Putamen (tissue), 1 donor: ENCODE measurements around the gene ATG13.
A peak's percentile ranks its signal among the peaks of the same experiment; 100 is the strongest.

Source experiments
- DNase-seq: peaks from one replicate; pipeline ENCODE4 v3.0.0-alpha.2; 2016; ENCODE audit warnings: low spot score

The ATG13 gene

DNA sequence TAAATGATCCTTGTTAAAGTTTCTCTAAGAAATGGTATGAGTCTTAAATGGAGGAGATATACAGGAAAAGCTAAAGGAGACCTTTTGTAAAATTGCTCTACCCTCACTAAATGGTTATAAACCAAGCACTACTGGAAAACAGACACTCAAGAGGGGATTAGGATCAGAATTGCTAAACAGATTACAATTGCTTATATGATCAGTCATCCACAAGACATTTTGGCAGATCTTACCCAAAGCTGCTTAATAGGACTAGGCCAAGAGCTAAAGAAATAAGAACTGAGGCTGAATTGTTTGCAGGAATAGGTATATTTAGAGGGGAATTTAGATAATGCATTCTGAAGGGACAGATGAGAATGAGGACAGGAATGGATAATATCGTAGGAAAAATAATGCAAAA, 9.8 kb upstream of the ATG13 start:
- DNase-seq, result no peak

DNA sequence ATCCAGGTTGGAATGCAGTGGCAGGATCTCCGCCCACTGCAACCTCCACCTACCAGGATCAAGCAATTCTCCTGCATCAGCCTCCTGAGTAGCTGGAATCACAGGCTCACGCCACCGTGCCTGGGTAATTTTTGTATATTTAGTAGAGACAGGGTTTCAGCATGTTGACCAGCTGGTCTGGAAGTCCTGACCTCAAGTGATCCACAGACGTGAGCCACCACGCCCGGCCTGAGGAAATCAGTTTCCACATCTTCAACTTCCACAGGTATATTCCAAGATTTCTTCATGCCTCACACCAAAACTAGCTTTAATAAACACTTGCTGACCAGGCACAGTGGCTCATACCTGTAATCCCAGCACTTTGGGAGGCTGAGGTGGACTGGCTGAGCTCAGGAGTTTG, 8.0 kb upstream of the ATG13 start:
- DNase-seq, result no peak

DNA sequence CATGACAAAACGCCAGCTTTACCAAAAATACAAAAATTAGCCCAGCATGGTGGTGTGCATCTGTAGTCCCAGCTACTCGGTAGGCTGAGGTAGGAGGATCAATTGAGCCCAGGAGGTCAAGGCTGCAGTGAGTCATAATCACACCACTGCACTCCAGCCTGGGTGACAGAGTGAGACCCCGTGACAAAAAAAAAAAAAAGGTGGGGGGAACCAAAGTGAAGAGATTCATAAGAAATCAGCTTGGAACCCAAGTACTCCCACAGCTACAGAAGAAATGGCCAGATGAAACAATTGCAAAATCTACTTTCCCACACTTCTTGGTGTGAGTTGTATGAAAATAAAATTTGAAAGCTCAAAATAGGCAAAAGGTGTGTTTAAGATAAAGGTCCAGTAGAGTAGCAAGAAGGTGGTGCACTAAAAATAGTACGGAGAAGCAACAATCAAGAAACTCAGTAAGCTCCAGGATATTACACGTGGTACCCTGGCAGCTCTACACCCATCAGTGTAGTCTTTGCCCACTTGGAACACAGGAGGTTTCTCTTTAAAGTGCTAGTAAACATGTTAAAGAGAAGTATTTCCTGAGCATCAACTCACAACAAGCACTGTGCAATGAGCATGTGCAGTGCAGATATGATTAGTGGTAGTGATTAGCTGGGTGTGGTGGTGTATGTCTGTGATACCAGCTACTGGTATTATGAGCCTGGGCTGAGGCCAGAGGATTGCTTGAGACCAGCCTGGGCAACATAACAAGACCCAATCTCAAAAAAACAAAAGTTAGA, 5.6 kb upstream of the ATG13 start:
- no peak for DNase-seq

DNA sequence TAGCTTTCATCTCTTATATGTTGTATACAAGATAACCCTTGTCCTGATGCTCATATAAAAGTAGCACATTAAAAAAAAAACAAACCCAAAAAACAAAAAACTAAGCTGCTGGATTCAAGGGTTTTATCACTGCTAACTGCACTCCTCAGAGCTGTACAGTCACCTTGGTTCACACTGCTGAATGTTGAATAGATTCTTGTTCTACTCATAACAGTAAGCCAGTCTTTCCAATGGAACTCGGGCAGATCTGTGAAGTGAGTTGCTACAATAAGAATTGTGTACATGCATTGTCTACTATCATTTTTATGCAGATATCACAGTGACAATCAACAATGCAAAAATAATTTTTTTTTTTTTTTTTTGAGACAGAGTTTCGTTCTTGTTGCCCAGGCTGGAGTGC, 5.0 kb upstream of the ATG13 start:
- peak; percentile 70 for DNase-seq

DNA sequence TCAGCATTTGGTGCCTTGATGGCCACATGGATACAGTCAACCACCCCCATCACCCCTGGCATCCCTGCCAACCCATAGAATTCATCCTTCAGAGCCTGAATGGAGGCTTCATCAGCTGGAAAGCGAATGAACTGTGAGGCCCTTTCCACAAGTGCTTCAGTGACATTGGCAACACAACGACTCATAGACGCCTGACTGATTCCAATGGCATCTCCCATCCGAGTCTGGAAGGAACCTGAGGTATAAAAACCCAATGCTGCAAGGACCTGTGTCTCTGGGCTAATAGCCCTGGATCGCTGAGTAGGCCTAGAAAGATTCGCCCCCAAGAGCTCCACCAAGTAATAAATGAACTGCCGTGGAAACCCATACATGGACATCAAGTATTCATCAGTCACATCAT, 1.6 kb upstream of the ATG13 start:
- no peak for DNase-seq

DNA sequence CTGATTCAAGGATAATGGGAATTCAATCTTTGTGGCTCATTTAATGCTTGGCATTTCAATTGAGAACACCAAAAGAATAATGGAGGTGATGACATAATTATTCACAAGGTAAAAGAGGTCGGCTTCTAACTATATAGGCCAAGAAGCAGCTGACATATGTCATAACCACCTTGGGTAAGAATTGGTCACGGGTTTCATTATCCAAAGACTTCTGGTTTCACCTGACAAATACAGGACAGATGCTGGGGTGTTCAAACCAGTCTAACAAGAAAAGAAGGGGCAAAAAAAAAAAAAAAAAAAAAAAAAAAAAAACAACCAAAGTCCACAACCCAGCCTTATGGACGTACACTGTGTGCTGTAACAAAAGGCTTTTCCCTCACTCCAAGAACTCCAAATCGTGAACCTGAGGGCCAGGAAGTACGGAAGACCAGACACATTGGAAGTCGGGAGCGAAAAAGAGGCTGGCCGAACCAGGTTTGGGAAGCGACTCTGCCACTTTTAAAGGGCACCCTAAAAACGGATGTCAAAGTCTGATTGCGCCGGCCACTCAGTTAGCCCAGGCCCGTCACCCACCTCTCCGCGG, 711 bp upstream of the ATG13 start:
- no peak for DNase-seq

DNA sequence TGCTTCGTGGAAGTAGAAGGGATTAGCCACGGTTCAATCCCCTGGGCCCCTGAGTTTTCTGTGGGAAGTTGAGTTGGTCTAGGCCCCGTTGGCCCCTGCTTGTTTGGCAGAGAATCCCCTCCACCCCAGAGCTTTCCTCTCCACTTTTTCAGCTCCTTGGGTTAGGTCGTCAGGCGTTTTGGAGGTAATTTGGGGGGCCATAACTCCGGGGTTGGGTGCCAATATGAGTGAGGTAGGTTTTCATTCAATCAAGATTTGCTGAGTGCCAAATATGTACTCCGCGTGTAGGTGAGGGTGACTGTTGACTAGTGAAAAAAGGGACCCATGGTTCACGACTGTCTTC, 590 bp downstream of the ATG13 start:
- no peak for DNase-seq

DNA sequence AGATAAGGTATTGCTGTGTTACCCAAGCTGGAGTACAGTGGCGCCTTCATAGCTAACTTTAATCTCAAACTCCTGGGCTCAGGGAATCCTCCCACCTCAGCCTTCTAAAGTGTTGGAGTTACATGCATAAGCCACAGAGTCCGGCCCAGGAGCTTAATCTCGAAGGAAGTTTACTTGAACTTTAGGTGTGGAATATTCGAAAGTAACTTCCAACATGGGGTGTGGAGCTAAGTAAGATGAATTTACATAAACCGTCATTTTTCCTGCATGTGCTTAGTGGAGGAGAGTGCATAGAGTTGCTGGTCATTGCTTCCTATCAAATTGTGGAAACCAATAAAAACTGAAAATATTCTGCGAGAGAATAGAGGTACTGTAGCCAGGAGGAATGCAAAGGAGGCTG, 1.5 kb downstream of the ATG13 start:
- DNase-seq, result no peak

DNA sequence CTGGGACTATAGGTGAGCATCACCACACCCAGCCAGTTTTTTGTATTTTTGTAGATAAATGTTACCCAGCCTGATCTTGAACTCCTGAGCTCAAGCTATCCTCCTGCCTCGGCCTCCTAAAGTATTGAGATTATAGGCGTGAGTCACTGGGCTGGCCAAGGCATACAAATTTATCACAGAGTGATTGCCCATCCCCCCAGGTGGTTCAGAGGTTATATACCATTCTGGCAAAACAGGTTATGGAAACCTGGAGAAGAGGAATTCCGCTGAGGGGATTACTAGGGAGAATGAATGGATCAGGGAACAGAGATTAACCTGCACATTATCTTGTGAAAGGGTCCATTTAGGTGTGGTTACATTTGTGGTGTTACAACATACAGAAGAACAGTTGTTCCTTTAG, 8.1 kb downstream of the ATG13 start:
- no peak for DNase-seq

DNA sequence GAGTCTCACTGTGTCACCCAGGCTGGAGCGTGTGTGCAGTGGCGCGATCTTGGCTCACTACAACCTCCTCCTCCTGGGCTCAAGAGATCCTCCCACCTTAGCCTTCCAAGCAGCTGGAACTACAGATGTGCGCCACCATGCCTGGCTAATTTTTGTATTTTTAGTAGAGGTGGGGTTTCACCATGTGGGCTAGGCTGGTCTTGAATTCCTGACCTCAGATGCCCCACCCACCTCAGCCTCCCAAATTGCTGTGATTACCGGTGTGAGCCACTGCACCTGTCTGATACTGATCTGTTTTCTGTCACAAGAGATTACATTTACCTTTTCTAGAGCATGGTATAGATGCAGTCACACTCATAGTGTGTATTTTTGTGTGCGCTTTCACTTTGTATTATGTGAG, 11.6 kb downstream of the ATG13 start:
- no peak for DNase-seq

DNA sequence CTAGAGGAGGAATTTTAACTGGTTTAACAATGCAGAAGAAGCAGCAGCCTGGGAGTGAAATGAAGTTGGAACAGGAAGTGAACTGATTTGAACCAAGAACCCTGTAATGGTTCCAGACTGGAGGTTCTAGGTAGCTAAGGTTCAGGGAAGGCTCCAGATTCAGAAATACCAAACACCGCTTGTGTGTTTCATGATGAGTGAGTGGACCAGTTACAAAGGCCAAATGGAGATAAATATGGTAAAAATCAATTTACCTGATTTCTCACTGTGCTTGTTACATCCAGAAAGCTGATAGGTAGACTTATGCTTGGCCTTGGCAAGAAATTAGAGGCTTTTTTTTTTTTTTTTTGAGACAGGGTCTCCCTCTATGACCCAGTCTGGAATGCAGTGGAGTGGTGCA, 12.9 kb downstream of the ATG13 start:
- DNase-seq, result no peak

DNA sequence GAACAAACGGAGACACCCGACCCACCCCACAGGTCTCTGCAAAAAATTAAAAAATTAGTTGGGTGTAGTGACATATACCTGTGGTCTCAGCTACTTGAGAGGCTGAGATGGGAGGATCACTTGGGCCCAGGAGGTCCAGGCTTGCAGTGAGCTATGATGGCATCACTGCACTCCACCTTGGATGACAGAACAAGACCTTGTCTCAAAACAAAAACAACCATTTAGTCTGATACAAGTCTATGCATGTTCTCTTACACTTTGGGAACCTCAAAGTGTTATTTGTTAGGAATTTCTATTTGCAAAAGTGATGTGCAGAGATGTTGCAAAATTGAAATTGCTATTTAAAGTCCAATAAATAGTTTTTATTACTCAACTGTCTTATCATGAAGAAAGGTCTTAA, 14.3 kb downstream of the ATG13 start:
- DNase-seq, result no peak

DNA sequence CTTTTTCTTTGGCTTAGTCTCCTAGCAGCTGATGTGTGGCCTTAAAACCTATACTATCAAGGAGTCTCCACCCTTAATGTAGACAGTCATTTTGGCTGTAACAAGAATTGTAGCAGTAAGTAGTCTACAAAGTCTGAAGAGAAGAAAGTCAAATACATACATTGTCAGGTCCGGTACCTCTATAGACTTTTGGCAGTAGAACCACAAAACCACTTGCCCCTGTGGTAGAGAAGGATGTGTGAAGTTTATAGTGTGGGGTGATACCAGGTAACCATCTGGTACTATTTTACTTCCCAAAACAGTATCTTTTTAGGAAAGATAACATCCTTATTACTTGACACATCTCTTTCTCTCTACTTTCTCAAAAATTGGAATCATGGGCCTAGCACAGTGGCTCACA, 15.1 kb downstream of the ATG13 start:
- DNase-seq, result no peak

DNA sequence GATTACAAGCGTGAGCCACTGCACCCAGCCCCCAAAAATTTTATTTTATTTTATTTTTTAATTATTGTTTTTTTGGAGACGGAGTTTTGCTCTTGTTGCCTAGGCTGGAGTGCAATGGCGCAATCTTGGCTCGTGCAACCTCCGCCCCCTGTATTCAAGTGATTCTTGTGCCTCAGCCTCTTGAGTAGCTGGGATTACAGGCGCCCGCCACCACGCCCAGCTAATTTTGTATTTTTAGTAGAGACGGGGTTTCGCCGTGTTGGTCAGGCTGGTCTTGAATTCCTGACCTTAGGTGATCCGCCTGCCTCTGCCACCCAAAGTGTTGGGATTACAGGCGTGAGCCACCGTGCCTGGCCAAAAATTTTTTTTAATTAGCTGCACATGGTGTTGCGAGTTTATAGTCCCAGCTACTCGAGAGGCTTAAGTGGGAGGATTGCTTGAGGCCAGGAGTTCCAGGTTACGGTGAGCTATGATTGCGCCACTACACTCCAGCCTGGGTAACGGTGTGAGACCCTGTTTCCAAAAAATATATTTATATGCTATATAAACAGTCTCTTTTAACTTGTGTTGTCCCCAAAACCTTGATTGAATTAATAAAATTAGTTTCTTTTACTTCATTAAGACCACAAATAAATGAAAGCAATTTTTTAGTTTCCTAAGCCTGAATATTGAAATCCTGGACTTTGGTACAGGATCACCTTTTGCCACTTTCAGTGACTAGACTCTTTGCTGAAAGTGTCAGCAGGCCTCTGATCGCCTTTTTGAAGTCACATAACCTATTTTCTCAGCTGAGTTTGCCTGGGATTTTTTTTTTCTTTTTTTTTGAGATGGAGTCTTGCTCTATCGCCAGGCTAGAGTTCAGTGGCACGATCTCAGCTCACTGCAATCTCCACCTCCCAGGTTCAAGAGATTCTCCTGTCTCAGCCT, 16.2 kb downstream of the ATG13 start:
- DNase-seq, result no peak

DNA sequence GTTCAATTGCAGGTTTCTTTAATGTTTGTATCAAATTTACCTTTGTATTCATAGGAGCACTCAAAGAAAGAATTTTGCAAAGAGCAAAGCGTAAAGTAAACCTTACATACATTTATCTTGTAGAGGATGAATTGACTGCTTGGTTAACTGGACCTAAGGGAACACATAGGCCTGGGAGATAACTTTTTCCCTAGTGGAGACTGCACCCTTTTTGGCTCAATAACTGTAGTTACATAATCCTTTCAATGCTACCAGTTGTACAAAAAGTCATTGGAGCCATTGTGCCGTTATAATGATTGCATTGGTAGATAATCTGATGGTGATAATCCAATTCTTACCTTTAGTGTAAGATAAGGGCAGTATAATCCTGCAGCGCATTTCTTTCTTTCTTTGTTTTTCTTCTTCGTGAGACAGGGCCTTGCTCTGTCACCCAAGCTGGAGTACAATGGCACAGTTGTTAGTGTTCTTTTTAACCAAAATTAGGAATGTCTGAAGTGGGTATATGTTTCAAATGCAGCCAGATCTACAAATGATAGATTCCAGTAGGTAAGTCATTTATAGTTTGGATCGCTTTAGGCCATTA, 18.3 kb downstream of the ATG13 start:
- DNase-seq, result no peak

DNA sequence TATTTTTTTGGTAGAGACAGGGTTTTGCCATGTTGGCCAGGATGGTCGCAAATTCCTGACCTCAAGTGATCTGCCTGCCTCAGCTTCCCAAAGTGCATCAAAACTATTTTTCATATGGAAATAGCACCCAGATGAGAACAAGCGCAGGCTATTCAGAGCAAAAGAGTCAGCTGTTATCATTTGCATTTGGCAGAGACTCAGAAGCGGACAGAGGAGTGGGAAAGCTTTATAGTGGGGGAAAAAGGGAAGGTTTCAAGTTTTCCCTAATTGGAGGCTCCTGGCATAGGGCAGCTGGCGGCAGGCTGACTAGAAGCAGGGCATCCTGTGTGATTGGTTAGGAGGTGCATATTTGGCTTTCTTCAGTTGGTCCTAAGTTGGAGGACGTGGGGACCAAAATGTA, 20.2 kb downstream of the ATG13 start:
- peak; percentile 69 for DNase-seq

DNA sequence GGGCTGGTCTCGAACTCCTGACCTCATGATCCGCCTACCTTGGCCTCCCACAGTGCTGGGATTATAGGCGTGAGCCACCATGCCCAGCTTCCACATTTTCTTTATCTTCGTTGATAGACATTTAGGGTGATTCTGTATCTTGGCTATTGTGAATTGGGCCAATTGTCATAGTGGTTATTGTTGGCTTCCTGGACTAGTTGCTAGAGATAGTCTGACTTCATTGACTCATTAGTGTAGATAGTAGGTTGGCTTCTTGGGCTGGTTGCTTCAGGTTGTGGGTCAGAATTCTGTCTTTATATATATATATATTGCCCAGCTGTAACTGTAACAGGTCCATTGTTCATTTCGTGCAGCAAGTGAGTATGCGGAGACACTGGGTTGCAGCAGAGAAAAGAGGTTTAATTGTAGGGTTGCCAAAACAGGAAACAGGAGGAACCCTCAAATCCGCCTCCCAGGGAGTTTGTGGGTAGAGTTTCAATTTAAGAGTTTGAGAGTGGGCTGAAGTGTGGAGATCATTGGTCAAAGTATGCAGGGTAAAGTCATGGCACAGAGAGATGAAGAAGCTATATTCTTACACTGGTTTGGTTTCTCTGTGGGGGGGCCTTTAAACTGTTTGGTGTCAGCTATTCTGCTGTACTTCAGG, 22.0 kb downstream of the ATG13 start:
- no peak for DNase-seq

DNA sequence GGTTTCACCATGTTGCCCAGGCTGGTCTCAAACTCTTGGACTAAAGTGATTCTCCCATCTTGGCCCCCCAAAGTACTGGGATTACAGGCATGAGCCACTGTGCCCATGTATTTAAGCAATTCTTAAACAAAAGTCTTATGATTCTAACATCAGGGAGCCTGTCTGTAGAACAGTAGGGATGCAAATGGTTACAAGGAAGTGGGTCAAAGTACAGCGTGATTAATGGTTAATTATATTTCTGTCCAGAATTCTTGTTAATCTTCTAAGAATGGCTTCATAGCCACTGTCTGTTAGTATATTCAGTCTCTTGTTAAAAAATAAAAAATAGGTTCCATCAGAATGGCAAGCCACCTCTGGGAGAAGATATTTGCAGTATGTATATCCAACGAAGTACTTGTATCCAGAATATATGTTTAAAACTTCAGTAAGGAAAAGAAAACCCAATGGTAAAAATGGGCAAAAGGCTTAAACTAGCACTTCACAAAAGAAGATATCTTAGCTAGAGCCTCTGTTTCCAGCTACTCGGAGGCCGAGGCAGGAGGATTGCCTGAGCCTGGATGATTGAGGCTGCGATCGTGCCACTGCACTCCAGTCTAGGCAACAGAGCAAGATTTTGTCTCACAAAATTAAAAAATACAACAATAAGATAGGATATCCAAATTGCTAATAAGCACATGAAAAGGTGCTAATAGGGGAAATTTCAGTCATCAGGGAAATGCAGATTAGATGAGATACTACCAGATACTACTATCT, 22.9 kb downstream of the ATG13 start:
- DNase-seq, result no peak

DNA sequence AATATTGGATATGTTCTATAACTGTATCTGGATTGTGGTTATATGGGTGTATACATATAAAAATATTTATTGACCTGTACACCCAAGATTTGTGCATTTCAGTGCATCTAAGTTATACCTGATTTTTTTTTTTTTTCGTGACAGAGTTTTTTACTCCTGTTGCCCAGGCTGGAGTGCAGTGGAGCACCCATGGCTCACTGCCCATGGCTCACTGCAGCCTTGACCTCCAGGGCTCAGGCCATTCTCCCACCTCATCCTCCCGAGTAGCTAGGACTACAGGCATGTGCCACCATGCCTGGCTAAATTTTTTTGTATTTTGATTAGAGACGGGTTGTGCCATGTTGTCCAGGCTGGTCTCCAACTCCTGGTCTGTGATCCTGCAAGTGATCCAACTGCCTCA, 24.3 kb downstream of the ATG13 start:
- no peak for DNase-seq

DNA sequence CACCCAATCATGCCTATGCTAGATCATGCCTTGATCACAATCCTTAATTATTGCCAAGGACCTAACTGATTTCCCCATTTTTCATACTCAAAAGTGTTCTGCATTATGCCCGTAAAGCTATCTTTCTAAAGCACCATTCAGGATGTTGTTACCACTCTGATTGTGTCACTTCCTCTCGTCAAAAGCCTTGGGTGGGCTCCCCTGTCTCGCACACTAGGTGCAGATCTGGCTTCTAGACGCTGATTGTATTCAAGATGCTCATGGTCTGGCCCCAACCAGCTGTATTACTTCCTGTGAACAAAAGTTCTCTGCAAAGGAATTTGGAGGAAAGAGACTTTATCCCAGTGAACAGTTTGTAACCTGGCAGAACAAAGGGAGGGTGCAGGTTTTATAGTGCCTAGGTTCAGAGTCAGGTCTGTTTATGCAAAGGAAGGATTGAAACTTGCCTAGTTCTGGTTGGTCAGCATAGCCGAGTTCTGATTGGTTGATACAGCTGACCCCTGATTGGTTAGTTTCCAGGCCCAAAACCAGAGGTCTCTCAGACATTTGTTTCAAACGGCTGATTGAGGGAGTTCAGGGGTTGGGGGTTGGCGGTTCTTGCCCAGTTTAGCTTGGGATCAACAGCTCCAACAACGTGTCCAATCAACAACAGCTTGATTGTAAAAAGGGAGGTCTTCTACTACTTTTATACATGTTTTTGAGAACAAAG, 25.4 kb downstream of the ATG13 start:
- no peak for DNase-seq

DNA sequence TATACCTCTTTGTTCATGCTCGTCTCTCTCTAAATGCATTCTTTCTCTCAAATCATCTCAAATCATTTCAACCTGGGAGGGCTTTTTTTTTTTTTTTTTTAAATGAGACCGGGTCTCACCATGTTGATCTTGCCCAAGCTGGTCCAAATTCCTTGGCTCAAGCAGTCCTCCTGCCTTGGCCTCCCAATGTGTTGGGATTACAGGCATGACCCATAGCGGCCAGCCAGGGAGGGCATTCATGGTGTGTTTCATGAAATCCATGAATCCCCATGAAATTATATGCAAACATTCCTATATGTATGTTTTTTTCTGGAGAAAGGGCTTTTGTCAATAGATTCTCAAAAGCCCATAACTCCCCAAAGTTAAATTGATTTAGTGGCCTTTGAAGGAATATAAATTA, 26.2 kb downstream of the ATG13 start:
- DNase-seq, result no peak
